Heart right ventricle (tissue), 16 donors: ENCODE results near the gene LPCAT1. TPM values are rescaled to one million over a fixed set of nuclear protein-coding genes. Genes with fewer than 3 reads are reported as not detected.

Source experiments
- ATAC-seq, 8 donors: fragments of 200-7000 bp; cut with Tn5 transposase; one replicate each; pipeline ENCODE4 v1.9.1; 2020; ENCODE audit warnings: mild to moderate bottlenecking in 8 of 8, moderate library complexity in 8 of 8, moderate number of reproducible peaks in 1 of 8
- DNase-seq, 2 donors: peaks; one replicate each; pipeline ENCODE4 v3.0.0-alpha.2; 2020
- H3K27ac ChIP-seq, 10 donors: fragments of 200-600 bp; sonication (generic) in 2 of 10; one replicate each; pipeline versions ENCODE4 v1.5.0 to v1.8.0; 2020 to 2022; ENCODE audit warnings: mild to moderate bottlenecking in 3 of 10
- H3K27me3 ChIP-seq, 7 donors: fragments of 200-600 bp; one replicate each; pipeline ENCODE4 v1.8.0; 2021 to 2022; ENCODE audit warnings: mild to moderate bottlenecking in 2 of 7
- H3K36me3 ChIP-seq, 9 donors: fragments of 200-600 bp; sonication (generic) in 1 of 9; one replicate each; pipeline versions ENCODE4 v1.5.0 to v1.8.0; 2020 to 2022; ENCODE audit warnings: mild to moderate bottlenecking in 2 of 9
- H3K4me1 ChIP-seq, 9 donors: fragments of 200-600 bp; sonication (generic) in 1 of 9; one replicate each; pipeline versions ENCODE4 v1.5.0 to v1.8.0; 2020 to 2022; ENCODE audit warnings: mild to moderate bottlenecking in 4 of 9
- H3K4me3 ChIP-seq, 10 donors: fragments of 200-600 bp; sonication (generic) in 2 of 10; one replicate each; pipeline versions ENCODE4 v1.5.0 to v1.8.0; 2020 to 2022; ENCODE audit warnings: mild to moderate bottlenecking in 7 of 10, moderate library complexity in 2 of 10
- H3K9me3 ChIP-seq, 11 donors: fragments of 200-600 bp in 10 of 11; sonication (generic) in 2 of 11; one replicate each; pipeline versions ENCODE4 v1.5.0 to v1.8.0; 2013 to 2022; ENCODE audit warnings: mild to moderate bottlenecking in 2 of 11, control low read depth in 1 of 11, moderate library complexity in 1 of 11
- WGBS, 2 donors: extraction: QIAGEN DNeasy Blood & Tissue Kit; methylation state at CpG; one replicate each; pipeline ENCODE4 v1.1.7; 2013; ENCODE audit warnings: inconsistent platforms in 1 of 2; 5-methylcytosine and 5-hydroxymethylcytosine counted together
- intact Hi-C, 10 donors: fragments of 100-400 bp; cut with DNase I; formaldehyde crosslinking; loops; one replicate each; pipeline versions ENCODE4 v1.11.1 to v1.14.2; 2022
- polyA plus RNA-seq, 2 donors: library from polyadenylated mRNA; stranded (reverse); fragments of 200-250 nt; gene quantifications; one replicate each; pipeline ENCODE4 v1.2.3, GENCODE V29; 2013
- total RNA-seq, 10 donors: library from RNA; stranded (reverse); fragmentation: NEBNext Ultra II Directional in 3 of 10; extraction: Animal tissue kit (Norgen Biotek cat#: 25700) in 3 of 10; gene quantifications; one replicate each; pipeline versions ENCODE4 v1.2.1 to v1.2.4, GENCODE V29; 2021 to 2023
- TF ChIP-seq, protein P1 (sequence below), 9 donors: fragments of 200-600 bp; sonication (generic) in 2 of 9; IDR thresholded peaks; one replicate each; pipeline versions ENCODE4 v1.5.0 to v1.8.0; 2021 to 2022; ENCODE audit warnings: antibody characterized with exemption in 9 of 9, mild to moderate bottlenecking in 5 of 9, moderate library complexity in 1 of 9
- donor health status: Arrhythmogenic right ventricular cardiomyopathy.
- donor health status: ischemic (EF 13 %, LVEDD 7.1; RV severe dilation, severe dysfunction).
- donor health status: healthy with polysubstance abuse.
- donor health status: DM: no; HTN: yes; CAD: no.
- donor health status: DM: no; HTN: no; CAD: no.
- donor health status: ischemic (EF 25% LVEDD 6.9; RV normal size, moderate dysfunction).
- donor health status: ischemic (EF 25% LVEDD 5.7; RV mildly dilated, moderate dysfunction).
- donor health status: healthy.
- donor health status: DM: yes; HTN: yes; CAD: no.
- donor health status: Ischemic cardiomyopathy.
- donor health status: ischemic (EF 35%, LVEDD 5.7; RV mildly dilated, moderate dysfunction).
- donor health status: nonischemic (EF 11% LVEDD 7.7; RV severe dilation, severe dysfunction).
- donor health status: DM: yes; HTN: yes; CAD: no.
- donor health status: PGD.
- donor health status: ischemic (EF 29% LVEDD 5.4; RV normal size, mild dysfunction).
- donor health status: nonischemic (EF 23%, LVEDD 6.1; RV moderate dilation, normal function).

Gene LPCAT1
- total and polyA plus RNA-seq, 12 donors: 5.6 to 25.5 (median 9.6) TPM

DNA sequence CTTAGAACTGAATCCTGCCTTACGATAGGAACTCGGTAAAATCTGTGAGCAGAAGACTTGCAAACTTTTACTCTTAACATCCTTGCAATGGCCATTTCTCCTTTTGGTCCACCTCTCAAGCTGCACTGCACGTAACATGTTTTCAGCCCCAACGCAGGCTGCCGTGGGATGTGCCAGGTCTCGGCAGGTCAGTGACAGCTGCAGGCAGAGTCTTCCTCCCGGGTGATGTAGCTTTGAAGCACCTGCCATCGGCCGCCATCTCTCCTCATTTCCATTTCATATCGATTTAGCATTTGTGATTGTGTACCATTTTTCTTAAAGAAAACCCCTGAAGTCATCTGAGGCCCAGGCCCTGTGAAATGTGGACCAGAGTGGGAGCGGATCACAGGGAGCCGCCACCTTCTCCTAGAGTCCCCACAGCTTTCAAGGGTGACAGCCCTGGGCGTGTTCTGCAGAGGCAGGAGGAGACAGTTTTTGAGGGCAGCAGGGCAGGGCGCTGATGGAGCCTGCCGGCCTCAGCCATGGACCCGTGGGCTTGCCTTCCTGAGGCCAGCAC lies 25.8 kb upstream of the LPCAT1 start:
- ATAC-seq (no peak), DNase-seq (no peak)
- peaks cover 0 to 7% (median 0%) of the 10 kb centered on the region in 9 donors for H3K4me1 ChIP-seq
- 87 to 88% methylated on average over 16 of the region's 16 CpGs for WGBS, 2 donors
- TF ChIP-seq, protein P1, sequence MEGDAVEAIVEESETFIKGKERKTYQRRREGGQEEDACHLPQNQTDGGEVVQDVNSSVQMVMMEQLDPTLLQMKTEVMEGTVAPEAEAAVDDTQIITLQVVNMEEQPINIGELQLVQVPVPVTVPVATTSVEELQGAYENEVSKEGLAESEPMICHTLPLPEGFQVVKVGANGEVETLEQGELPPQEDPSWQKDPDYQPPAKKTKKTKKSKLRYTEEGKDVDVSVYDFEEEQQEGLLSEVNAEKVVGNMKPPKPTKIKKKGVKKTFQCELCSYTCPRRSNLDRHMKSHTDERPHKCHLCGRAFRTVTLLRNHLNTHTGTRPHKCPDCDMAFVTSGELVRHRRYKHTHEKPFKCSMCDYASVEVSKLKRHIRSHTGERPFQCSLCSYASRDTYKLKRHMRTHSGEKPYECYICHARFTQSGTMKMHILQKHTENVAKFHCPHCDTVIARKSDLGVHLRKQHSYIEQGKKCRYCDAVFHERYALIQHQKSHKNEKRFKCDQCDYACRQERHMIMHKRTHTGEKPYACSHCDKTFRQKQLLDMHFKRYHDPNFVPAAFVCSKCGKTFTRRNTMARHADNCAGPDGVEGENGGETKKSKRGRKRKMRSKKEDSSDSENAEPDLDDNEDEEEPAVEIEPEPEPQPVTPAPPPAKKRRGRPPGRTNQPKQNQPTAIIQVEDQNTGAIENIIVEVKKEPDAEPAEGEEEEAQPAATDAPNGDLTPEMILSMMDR (IDR thresholded peaks at IDR 0.05): no peak
- no peak overlapping the region for H3K4me3 ChIP-seq
- no peaks in the 10 kb centered on the region for H3K9me3 ChIP-seq
- H3K27me3 ChIP-seq: peaks cover 0 to 5% (median 0%) of the 10 kb centered on the region in 7 donors
- no peaks in the 10 kb centered on the region for H3K36me3 ChIP-seq
- intact Hi-C loops: no loop called here
- H3K27ac ChIP-seq: no peak overlapping the region

DNA sequence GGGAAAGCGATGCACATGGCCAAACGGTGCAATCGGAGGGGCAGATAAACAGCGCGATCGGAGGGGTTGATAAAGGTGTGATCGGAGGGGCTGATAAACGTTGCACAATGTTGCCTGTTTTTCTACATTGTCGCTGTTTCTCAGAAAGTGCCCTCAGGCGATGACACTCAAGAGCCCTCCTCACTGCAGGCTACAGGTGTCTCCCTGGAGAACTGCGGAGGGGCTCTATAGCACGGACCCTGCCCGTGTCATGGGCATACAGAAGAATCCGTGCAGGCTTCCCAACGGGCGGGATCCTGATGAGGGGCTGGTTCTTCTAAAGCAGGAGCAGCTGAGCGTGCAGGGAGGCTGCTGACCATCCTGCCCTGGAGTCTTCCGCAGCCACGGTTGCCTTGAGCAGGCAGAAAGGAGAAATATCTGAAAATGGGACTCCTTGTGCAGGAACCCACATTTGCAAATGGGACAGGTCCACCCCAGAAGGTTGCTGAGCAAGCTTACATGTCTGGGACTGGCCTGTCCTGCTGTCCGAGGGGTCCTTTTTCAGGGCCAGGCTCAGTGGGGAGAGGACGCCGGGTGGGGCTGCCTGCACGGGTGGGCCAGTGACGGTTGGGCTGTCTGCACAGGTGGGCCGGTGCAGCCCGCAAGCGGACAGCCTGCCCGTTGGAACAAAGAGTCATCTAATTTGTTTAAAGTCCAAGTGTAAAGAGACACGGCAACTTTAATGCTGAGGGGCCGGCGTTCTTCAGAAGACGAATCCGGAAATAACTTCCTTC lies 25.1 kb upstream of the LPCAT1 start:
- Histone ChIP-seq H3K4me1 (peaks cover 0 to 12% (median 0%) of the 10 kb centered on the region in 9 donors), H3K9me3 (no peaks in the 10 kb centered on the region), H3K27ac (no peak overlapping the region), H3K4me3 (no peak overlapping the region), H3K27me3 (peaks cover 0 to 4% (median 0%) of the 10 kb centered on the region in 7 donors), H3K36me3 (no peaks in the 10 kb centered on the region)
- WGBS, 2 donors: 84 to 88% methylated on average over 33 of the region's 33 CpGs
- TF ChIP-seq, protein P1 (IDR thresholded peaks at IDR 0.05): no peak
- no peak for DNase-seq
- ATAC-seq: no peak
- intact Hi-C loops: no loop called here

DNA sequence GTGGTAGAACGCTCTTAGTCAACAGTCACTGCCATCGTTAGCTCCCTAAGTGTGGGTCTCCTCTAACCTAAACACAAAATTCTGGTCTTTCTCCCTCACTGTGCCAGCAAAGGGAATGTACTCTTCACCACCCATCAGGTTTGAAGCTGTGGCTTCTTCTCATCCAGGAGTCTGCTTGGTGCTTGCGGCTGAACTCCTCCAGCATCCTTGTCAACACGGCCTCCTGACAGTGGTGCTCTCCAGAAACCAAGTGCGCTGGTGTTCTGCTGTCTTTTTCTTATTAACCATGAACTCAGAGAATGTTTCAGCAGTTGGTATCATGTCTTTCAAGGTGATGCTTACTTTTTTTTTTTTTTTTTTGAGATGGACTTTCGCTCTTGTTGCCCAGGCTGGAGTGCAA lies 23.9 kb upstream of the LPCAT1 start:
- WGBS, 2 donors: 91 to 92% methylated on average over 6 of the region's 6 CpGs
- peaks cover 0 to 16% (median 0%) of the 10 kb centered on the region in 9 donors for H3K4me1 ChIP-seq
- H3K9me3 ChIP-seq: no peaks in the 10 kb centered on the region
- ATAC-seq (no peak), DNase-seq (no peak)
- H3K4me3 ChIP-seq: no peak overlapping the region
- H3K27me3 ChIP-seq: peaks cover 0 to 4% (median 0%) of the 10 kb centered on the region in 7 donors
- H3K27ac ChIP-seq: no peak overlapping the region
- TF ChIP-seq, protein P1 (IDR thresholded peaks at IDR 0.05): no peak
- no peaks in the 10 kb centered on the region for H3K36me3 ChIP-seq
- intact Hi-C loops: no loop called here

DNA sequence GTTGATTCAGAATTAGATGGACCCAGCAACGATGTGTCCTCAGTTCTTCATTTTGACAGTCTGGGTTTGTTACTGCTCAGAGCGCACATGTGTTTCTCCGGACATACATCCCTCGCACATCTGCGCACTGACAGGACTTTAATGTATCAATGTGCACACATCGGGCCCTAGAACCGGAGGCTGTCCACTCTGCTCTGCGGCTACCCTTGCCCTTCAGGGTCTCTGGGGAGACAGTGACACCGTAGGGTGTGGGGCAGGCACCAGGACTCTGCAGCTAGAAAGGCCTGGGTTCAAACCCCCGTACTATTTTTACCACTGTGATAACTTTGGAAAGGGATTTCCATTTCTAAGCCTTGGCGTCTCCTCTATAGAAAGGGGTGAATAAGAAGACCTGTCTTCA lies 23.5 kb upstream of the LPCAT1 start:
- DNase-seq: no peak
- Histone ChIP-seq H3K27ac (no peak overlapping the region), H3K36me3 (no peaks in the 10 kb centered on the region), H3K4me1 (peaks cover 0 to 13% (median 0%) of the 10 kb centered on the region in 9 donors), H3K4me3 (no peak overlapping the region), H3K27me3 (peaks cover 0 to 4% (median 0%) of the 10 kb centered on the region in 7 donors), H3K9me3 (no peaks in the 10 kb centered on the region)
- WGBS, 2 donors: 90 to 94% methylated on average over 11 of the region's 11 CpGs
- TF ChIP-seq, protein P1 (IDR thresholded peaks at IDR 0.05): no peak
- intact Hi-C loops: no loop called here
- ATAC-seq: no peak
